ENCODE measurements around the gene PEAK1. TPM values are rescaled to one million over a fixed set of nuclear protein-coding genes. Genes with fewer than 3 reads are reported as not detected.

PEAK1 gene
- total RNA-seq, 2 experiments from 2014 or later = 9.2 to 11.0 TPM

GRCh38 chr15:77347197-77347596, 72.7 kb downstream of the PEAK1 start:
- ChIA-PET POLR2A (no interaction called here), CTCF (no interaction called here)
- no peak overlapping the region for H3K4me3 Mint-ChIP-seq
- no peak overlapping the region for H3K27ac Mint-ChIP-seq
- H3K4me1 ChIP-seq (ENCODE audit: insufficient read depth, low read length) = no peaks in the 10 kb centered on the region
- H3K4me3 ChIP-seq (ENCODE audit: low read length) = no peak overlapping the region
- no peaks in the 10 kb centered on the region for H3K4me1 Mint-ChIP-seq (ENCODE audit: low read depth)
- H3K36me3 Mint-ChIP-seq (ENCODE audit: low read depth) = peaks cover 9% of the 10 kb centered on the region
- intact Hi-C loops (cut with DNase I, micrococcal nuclease) = no loop called here
- no peaks in the 10 kb centered on the region for H3K27me3 ChIP-seq (ENCODE audit: control insufficient read depth in 1 of 2, insufficient read depth in 2 of 2, low read length in 2 of 2)
- no peak overlapping the region for H3K27ac ChIP-seq (ENCODE audit: low read depth in 1 of 2, low read length in 2 of 2)
- H3K9me3 ChIP-seq (ENCODE audit: control insufficient read depth in 1 of 2, insufficient read depth in 1 of 2, low read length in 2 of 2) = no peaks in the 10 kb centered on the region
- ATAC-seq (ENCODE audit: poor library complexity) (no peak), DNase-seq (no peak)
- H3K27me3 Mint-ChIP-seq = no peaks in the 10 kb centered on the region
- TF ChIP-seq CTCF (IDR thresholded peaks at IDR 0.05) = no peak
- no peaks in the 10 kb centered on the region for H3K36me3 ChIP-seq (ENCODE audit: insufficient read depth, low read length)
- peaks cover under 1% of the 10 kb centered on the region for H3K9me3 Mint-ChIP-seq

- Mint-ChIP-seq H3K4me1 (ENCODE audit: low read depth) (no peaks in the 10 kb centered on the region), H3K36me3 (ENCODE audit: low read depth) (peaks cover 13% of the 10 kb centered on the region), H3K27me3 (no peaks in the 10 kb centered on the region), H3K4me3 (no peak overlapping the region), H3K9me3 (peaks cover 5% of the 10 kb centered on the region), H3K27ac (no peak overlapping the region)
- Histone ChIP-seq H3K27ac (ENCODE audit: low read depth in 1 of 2, low read length in 2 of 2) (no peak overlapping the region), H3K4me3 (ENCODE audit: low read length) (no peak overlapping the region), H3K27me3 (ENCODE audit: control insufficient read depth in 1 of 2, insufficient read depth in 2 of 2, low read length in 2 of 2) (no peaks in the 10 kb centered on the region), H3K36me3 (ENCODE audit: insufficient read depth, low read length) (no peaks in the 10 kb centered on the region), H3K9me3 (ENCODE audit: control insufficient read depth in 1 of 2, insufficient read depth in 1 of 2, low read length in 2 of 2) (no peaks in the 10 kb centered on the region), H3K4me1 (ENCODE audit: insufficient read depth, low read length) (no peaks in the 10 kb centered on the region)
- POLR2A ChIA-PET = no interaction called here
- DNase-seq (no peak), ATAC-seq (ENCODE audit: poor library complexity) (no peak)
- intact Hi-C loops (cut with DNase I, micrococcal nuclease) = no loop called here
- CTCF ChIA-PET = no interaction called here
- no peak for TF ChIP-seq CTCF (IDR thresholded peaks at IDR 0.05)
Observed at GRCh38 chr15:77346245-77347036, 73.5 kb downstream of the PEAK1 start.

- Histone ChIP-seq H3K9me3 (ENCODE audit: control insufficient read depth in 1 of 2, insufficient read depth in 1 of 2, low read length in 2 of 2) (peaks cover 0 to 5% of the 10 kb centered on the region in 2 experiments), H3K27me3 (ENCODE audit: control insufficient read depth in 1 of 2, insufficient read depth in 2 of 2, low read length in 2 of 2) (no peaks in the 10 kb centered on the region), H3K36me3 (ENCODE audit: insufficient read depth, low read length) (no peaks in the 10 kb centered on the region), H3K4me3 (ENCODE audit: low read length) (no peak overlapping the region), H3K27ac (ENCODE audit: low read depth in 1 of 2, low read length in 2 of 2) (no peak overlapping the region), H3K4me1 (ENCODE audit: insufficient read depth, low read length) (no peaks in the 10 kb centered on the region)
- no peaks in the 10 kb centered on the region for H3K4me1 Mint-ChIP-seq (ENCODE audit: low read depth)
- peaks cover 5% of the 10 kb centered on the region for H3K9me3 Mint-ChIP-seq
- peaks cover 21% of the 10 kb centered on the region for H3K36me3 Mint-ChIP-seq (ENCODE audit: low read depth)
- ATAC-seq (ENCODE audit: poor library complexity) (no peak), DNase-seq (no peak)
- no peak overlapping the region for H3K27ac Mint-ChIP-seq
- CTCF ChIA-PET = no interaction called here
- intact Hi-C loops (cut with DNase I, micrococcal nuclease) = no loop called here
- H3K4me3 Mint-ChIP-seq = no peak overlapping the region
- no peaks in the 10 kb centered on the region for H3K27me3 Mint-ChIP-seq
- POLR2A ChIA-PET = no interaction called here
- no peak for TF ChIP-seq CTCF (IDR thresholded peaks at IDR 0.05)
Observed at GRCh38 chr15:77342807-77343206, 77.1 kb downstream of the PEAK1 start.

Measured in CD4-positive, alpha-beta T cell (primary cell).